ENCODE measurements around the gene TRIM52. TPM values are rescaled to one million over a fixed set of nuclear protein-coding genes. Genes with fewer than 3 reads are reported as not detected.

Gene TRIM52
- polyA plus RNA-seq, 1 of the 3 experiments (the other 2 are of a cell fraction), result 6.4 TPM

DNA sequence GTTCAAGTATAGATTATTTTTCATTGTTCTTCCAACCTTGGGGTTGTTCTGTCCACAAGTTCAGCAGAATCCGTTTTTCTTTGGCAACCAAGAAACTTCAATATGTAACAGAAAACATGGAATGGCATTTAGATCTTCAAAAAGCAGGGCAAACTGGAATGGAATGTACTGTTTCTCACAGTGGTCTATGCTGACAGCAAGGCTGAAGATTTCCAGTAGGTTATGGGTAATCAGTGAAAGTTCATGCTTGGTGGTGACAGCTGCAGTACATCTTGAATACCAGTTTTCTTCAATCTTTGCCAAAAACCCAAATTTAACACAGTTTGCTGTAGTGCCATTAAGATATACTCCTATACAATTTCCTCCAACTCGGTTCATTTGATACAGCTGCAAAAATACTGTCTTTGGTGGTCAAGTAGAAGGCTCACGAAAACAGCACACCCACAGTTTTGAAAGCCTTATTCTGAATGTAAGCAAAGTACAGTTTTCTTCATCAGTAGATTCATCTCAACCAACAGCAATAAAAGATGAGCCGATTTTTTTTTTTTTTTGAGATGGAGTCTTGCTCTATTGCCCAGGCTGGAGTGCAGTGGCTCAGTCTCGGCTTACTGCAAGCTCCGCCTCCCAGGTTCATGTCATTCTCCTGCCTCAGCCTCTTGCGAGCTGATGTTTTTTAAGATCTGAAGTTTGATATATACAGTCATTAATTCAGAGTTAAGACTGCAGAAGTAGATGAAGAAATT is 4.9 kb downstream of the TRIM52 start:
- H3K4me3 ChIP-seq (ENCODE audit: low read depth in 2 of 2, low read length in 1 of 2), result no peak overlapping the region
- TF ChIP-seq, protein P1, sequence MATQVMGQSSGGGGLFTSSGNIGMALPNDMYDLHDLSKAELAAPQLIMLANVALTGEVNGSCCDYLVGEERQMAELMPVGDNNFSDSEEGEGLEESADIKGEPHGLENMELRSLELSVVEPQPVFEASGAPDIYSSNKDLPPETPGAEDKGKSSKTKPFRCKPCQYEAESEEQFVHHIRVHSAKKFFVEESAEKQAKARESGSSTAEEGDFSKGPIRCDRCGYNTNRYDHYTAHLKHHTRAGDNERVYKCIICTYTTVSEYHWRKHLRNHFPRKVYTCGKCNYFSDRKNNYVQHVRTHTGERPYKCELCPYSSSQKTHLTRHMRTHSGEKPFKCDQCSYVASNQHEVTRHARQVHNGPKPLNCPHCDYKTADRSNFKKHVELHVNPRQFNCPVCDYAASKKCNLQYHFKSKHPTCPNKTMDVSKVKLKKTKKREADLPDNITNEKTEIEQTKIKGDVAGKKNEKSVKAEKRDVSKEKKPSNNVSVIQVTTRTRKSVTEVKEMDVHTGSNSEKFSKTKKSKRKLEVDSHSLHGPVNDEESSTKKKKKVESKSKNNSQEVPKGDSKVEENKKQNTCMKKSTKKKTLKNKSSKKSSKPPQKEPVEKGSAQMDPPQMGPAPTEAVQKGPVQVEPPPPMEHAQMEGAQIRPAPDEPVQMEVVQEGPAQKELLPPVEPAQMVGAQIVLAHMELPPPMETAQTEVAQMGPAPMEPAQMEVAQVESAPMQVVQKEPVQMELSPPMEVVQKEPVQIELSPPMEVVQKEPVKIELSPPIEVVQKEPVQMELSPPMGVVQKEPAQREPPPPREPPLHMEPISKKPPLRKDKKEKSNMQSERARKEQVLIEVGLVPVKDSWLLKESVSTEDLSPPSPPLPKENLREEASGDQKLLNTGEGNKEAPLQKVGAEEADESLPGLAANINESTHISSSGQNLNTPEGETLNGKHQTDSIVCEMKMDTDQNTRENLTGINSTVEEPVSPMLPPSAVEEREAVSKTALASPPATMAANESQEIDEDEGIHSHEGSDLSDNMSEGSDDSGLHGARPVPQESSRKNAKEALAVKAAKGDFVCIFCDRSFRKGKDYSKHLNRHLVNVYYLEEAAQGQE (IDR thresholded peaks at IDR 0.05; ENCODE audit: low read depth, low read length), result no peak
- TF ChIP-seq, protein P2, sequence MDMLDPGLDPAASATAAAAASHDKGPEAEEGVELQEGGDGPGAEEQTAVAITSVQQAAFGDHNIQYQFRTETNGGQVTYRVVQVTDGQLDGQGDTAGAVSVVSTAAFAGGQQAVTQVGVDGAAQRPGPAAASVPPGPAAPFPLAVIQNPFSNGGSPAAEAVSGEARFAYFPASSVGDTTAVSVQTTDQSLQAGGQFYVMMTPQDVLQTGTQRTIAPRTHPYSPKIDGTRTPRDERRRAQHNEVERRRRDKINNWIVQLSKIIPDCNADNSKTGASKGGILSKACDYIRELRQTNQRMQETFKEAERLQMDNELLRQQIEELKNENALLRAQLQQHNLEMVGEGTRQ (IDR thresholded peaks at IDR 0.05; ENCODE audit: borderline replicate concordance, low read depth, low read length), result no peak
- TF ChIP-seq NFIC (IDR thresholded peaks at IDR 0.05; ENCODE audit: borderline replicate concordance) (no peak), MXI1 (IDR thresholded peaks at IDR 0.05; ENCODE audit: low read depth, low read length) (no peak), RXRA (IDR thresholded peaks at IDR 0.05; ENCODE audit: borderline replicate concordance, low read depth) (no peak), EZH2phosphoT487 (IDR thresholded peaks at IDR 0.05; ENCODE audit: borderline replicate concordance, low read depth) (no peak), JUND (IDR thresholded peaks at IDR 0.05) (no peak), MEF2A (IDR thresholded peaks at IDR 0.05; ENCODE audit: borderline replicate concordance, low read depth) (no peak), FOXJ3 (CRISPR knock-in tag; IDR thresholded peaks at IDR 0.05) (no peak), GABPA (IDR thresholded peaks at IDR 0.05; ENCODE audit: low read depth) (no peak), FOSL2 (IDR thresholded peaks at IDR 0.05; ENCODE audit: borderline replicate concordance, low read depth) (no peak), TEAD4 (IDR thresholded peaks at IDR 0.05; ENCODE audit: borderline replicate concordance, insufficient read depth) (no peak), TAF1 (IDR thresholded peaks at IDR 0.05; ENCODE audit: borderline replicate concordance, low read depth, low read length) (no peak), RAD21 (IDR thresholded peaks at IDR 0.05; ENCODE audit: low read length) (no peak), CHD2 (IDR thresholded peaks at IDR 0.05; ENCODE audit: low read length, partially characterized antibody) (no peak)
- TF ChIP-seq, protein P3, sequence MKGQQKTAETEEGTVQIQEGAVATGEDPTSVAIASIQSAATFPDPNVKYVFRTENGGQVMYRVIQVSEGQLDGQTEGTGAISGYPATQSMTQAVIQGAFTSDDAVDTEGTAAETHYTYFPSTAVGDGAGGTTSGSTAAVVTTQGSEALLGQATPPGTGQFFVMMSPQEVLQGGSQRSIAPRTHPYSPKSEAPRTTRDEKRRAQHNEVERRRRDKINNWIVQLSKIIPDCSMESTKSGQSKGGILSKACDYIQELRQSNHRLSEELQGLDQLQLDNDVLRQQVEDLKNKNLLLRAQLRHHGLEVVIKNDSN (IDR thresholded peaks at IDR 0.05; ENCODE audit: borderline replicate concordance, low read depth), result no peak
- TF ChIP-seq, protein P4, sequence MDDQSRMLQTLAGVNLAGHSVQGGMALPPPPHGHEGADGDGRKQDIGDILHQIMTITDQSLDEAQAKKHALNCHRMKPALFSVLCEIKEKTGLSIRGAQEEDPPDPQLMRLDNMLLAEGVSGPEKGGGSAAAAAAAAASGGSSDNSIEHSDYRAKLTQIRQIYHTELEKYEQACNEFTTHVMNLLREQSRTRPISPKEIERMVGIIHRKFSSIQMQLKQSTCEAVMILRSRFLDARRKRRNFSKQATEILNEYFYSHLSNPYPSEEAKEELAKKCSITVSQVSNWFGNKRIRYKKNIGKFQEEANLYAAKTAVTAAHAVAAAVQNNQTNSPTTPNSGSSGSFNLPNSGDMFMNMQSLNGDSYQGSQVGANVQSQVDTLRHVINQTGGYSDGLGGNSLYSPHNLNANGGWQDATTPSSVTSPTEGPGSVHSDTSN (IDR thresholded peaks at IDR 0.05), result no peak
- TF ChIP-seq, protein P5, sequence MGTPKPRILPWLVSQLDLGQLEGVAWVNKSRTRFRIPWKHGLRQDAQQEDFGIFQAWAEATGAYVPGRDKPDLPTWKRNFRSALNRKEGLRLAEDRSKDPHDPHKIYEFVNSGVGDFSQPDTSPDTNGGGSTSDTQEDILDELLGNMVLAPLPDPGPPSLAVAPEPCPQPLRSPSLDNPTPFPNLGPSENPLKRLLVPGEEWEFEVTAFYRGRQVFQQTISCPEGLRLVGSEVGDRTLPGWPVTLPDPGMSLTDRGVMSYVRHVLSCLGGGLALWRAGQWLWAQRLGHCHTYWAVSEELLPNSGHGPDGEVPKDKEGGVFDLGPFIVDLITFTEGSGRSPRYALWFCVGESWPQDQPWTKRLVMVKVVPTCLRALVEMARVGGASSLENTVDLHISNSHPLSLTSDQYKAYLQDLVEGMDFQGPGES (IDR thresholded peaks at IDR 0.05; ENCODE audit: low read depth, low read length), result no peak
- 85% methylated on average over 7 of the region's 7 CpGs for WGBS (ENCODE audit: low lambda C conversion rate)
- H2AFZ ChIP-seq (ENCODE audit: low read depth), result no peak overlapping the region
- ChIA-PET CTCF (interaction anchor here (0.9 to 1.3 kb wide), 3 partner anchors 11 to 97 kb away, joined by 3 to 6 read pairs (median 3); no protein-coding TSS in a partner anchor), POLR2A (no interaction called here)
- peaks cover 99% of the 10 kb centered on the region for H3K79me2 ChIP-seq (ENCODE audit: insufficient read depth)
- peaks cover 81% of the 10 kb centered on the region for H4K20me1 ChIP-seq (ENCODE audit: insufficient read depth)
- H3K27ac ChIP-seq (ENCODE audit: low read depth in 2 of 2, low read length in 1 of 2), result peak overlapping the region in 1 of 2 experiments; percentile 5; a peak in 2 of 4 replicates
- peaks cover 0 to 24% of the 10 kb centered on the region in 2 experiments; a peak in 2 of 4 replicates for H3K4me1 ChIP-seq (ENCODE audit: control insufficient read depth in 1 of 2, insufficient read depth in 2 of 2, low read depth in 1 of 2, low read length in 1 of 2)
- peak overlapping the region; percentile 11; the same call in 1 of the 2 replicates for H3K4me2 ChIP-seq
- H3K27me3 ChIP-seq (ENCODE audit: insufficient read depth), result no peaks in the 10 kb centered on the region
- peaks cover 16% of the 10 kb centered on the region for H3F3A ChIP-seq (replicated peaks; ENCODE audit: insufficient read depth)
- peaks cover 38 to 43% of the 10 kb centered on the region in 2 experiments for H3K36me3 ChIP-seq (replicated peaks in 1 of 2; ENCODE audit: control insufficient read depth in 1 of 2, insufficient read depth in 2 of 2, low read length in 1 of 2)
- no peaks in the 10 kb centered on the region for H3K9me2 ChIP-seq
- no peak for DNase-seq
- no peak overlapping the region for H3K9ac ChIP-seq
- no peaks in the 10 kb centered on the region for H3K9me3 ChIP-seq

Measured in SK-N-SH (cell line).